Measurements from ENCODE around the gene LIN37.

The LIN37 gene

DNA sequence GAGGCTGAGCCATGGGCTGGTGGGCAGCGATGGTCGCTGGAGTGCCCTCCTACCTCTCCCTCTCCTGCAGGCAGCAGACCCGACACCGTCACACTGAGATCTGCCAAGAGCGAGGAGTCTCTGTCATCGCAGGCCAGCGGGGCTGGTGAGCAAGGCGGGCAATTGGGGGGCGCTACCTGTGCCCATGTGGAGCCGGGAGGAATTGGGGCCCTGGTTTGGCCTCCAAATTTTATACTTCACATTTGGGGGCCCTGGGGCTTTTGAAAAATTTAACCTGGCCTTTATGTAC, 36.9 kb downstream of the LIN37 start:
- no peak for ATAC-seq
- TF ChIP-seq, protein P1, sequence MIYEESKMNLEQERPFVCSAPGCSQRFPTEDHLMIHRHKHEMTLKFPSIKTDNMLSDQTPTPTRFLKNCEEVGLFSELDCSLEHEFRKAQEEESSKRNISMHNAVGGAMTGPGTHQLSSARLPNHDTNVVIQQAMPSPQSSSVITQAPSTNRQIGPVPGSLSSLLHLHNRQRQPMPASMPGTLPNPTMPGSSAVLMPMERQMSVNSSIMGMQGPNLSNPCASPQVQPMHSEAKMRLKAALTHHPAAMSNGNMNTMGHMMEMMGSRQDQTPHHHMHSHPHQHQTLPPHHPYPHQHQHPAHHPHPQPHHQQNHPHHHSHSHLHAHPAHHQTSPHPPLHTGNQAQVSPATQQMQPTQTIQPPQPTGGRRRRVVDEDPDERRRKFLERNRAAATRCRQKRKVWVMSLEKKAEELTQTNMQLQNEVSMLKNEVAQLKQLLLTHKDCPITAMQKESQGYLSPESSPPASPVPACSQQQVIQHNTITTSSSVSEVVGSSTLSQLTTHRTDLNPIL (CRISPR knock-in tag; IDR thresholded peaks at IDR 0.05; ENCODE audit: low read depth), result no peak
- TF ChIP-seq ZFP3 (CRISPR knock-in tag; IDR thresholded peaks at IDR 0.05) (no peak), ESRRG (CRISPR knock-in tag; IDR thresholded peaks at IDR 0.05) (no peak), RARB (CRISPR knock-in tag; IDR thresholded peaks at IDR 0.05) (no peak), GLIS3 (CRISPR knock-in tag; IDR thresholded peaks at IDR 0.05) (no peak), BACH2 (CRISPR knock-in tag; IDR thresholded peaks at IDR 0.05; ENCODE audit: borderline replicate concordance) (no peak), ZNF565 (CRISPR knock-in tag; conservative IDR thresholded peaks at IDR 0.05; ENCODE audit: low read depth) (no peak), TOX (CRISPR knock-in tag; IDR thresholded peaks at IDR 0.05; ENCODE audit: borderline replicate concordance) (no peak), ARNTL (CRISPR knock-in tag; IDR thresholded peaks at IDR 0.05; ENCODE audit: borderline replicate concordance, low read depth) (no peak), ZC3H10 (CRISPR knock-in tag; IDR thresholded peaks at IDR 0.05) (no peak), ISL1 (CRISPR knock-in tag; IDR thresholded peaks at IDR 0.05) (no peak), TCF4 (CRISPR knock-in tag; IDR thresholded peaks at IDR 0.05; ENCODE audit: borderline replicate concordance) (no peak), ZNF70 (CRISPR knock-in tag; IDR thresholded peaks at IDR 0.05) (no peak), ZFP30 (CRISPR knock-in tag; IDR thresholded peaks at IDR 0.05) (no peak), SNAI2 (CRISPR knock-in tag; IDR thresholded peaks at IDR 0.05) (no peak)
- TF ChIP-seq, protein P2, sequence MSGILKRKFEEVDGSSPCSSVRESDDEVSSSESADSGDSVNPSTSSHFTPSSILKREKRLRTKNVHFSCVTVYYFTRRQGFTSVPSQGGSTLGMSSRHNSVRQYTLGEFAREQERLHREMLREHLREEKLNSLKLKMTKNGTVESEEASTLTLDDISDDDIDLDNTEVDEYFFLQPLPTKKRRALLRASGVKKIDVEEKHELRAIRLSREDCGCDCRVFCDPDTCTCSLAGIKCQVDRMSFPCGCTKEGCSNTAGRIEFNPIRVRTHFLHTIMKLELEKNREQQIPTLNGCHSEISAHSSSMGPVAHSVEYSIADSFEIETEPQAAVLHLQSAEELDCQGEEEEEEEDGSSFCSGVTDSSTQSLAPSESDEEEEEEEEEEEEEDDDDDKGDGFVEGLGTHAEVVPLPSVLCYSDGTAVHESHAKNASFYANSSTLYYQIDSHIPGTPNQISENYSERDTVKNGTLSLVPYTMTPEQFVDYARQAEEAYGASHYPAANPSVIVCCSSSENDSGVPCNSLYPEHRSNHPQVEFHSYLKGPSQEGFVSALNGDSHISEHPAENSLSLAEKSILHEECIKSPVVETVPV (CRISPR knock-in tag; IDR thresholded peaks at IDR 0.05), result no peak
- TF ChIP-seq, protein P3, sequence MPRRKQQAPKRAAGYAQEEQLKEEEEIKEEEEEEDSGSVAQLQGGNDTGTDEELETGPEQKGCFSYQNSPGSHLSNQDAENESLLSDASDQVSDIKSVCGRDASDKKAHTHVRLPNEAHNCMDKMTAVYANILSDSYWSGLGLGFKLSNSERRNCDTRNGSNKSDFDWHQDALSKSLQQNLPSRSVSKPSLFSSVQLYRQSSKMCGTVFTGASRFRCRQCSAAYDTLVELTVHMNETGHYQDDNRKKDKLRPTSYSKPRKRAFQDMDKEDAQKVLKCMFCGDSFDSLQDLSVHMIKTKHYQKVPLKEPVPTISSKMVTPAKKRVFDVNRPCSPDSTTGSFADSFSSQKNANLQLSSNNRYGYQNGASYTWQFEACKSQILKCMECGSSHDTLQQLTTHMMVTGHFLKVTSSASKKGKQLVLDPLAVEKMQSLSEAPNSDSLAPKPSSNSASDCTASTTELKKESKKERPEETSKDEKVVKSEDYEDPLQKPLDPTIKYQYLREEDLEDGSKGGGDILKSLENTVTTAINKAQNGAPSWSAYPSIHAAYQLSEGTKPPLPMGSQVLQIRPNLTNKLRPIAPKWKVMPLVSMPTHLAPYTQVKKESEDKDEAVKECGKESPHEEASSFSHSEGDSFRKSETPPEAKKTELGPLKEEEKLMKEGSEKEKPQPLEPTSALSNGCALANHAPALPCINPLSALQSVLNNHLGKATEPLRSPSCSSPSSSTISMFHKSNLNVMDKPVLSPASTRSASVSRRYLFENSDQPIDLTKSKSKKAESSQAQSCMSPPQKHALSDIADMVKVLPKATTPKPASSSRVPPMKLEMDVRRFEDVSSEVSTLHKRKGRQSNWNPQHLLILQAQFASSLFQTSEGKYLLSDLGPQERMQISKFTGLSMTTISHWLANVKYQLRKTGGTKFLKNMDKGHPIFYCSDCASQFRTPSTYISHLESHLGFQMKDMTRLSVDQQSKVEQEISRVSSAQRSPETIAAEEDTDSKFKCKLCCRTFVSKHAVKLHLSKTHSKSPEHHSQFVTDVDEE (CRISPR knock-in tag; IDR thresholded peaks at IDR 0.05), result no peak
- TF ChIP-seq, protein P4, sequence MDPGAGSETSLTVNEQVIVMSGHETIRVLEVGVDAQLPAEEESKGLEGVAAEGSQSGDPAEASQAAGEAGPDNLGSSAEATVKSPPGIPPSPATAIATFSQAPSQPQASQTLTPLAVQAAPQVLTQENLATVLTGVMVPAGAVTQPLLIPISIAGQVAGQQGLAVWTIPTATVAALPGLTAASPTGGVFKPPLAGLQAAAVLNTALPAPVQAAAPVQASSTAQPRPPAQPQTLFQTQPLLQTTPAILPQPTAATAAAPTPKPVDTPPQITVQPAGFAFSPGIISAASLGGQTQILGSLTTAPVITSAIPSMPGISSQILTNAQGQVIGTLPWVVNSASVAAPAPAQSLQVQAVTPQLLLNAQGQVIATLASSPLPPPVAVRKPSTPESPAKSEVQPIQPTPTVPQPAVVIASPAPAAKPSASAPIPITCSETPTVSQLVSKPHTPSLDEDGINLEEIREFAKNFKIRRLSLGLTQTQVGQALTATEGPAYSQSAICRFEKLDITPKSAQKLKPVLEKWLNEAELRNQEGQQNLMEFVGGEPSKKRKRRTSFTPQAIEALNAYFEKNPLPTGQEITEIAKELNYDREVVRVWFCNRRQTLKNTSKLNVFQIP (CRISPR knock-in tag; IDR thresholded peaks at IDR 0.05; ENCODE audit: borderline replicate concordance, low read depth), result no peak

DNA sequence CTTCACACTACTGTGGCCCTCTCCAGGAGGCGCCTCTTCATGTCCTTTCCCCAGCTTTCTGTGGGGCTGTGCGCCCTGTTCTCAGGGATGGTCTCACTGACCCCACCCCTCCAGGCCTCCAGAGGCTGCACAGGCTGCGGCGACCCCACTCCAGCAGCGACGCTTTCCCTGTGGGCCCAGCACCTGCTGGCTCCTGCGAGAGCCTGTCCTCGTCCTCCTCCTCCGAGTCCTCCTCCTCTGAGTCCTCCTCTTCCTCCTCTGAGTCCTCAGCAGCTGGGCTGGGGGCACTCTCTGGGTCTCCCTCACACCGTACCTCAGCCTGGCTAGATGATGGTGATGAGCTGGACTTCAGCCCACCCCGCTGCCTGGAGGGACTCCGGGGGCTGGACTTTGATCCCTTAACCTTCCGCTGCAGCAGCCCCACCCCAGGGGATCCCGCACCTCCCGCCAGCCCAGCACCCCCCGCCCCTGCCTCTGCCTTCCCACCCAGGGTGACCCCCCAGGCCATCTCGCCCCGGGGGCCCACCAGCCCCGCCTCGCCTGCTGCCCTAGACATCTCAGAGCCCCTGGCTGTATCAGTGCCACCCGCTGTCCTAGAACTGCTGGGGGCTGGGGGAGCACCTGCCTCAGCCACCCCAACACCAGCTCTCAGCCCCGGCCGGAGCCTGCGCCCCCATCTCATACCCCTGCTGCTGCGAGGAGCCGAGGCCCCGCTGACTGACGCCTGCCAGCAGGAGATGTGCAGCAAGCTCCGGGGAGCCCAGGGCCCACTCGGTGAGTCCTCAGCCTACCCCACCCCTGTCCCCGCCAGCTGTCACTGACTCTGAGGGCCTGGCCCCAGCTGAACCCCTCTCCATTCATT, 38.2 kb downstream of the LIN37 start:
- no peak for ATAC-seq
- TF ChIP-seq, protein P4 (CRISPR knock-in tag; IDR thresholded peaks at IDR 0.05; ENCODE audit: borderline replicate concordance, low read depth), result no peak
- TF ChIP-seq TCF4 (CRISPR knock-in tag; IDR thresholded peaks at IDR 0.05; ENCODE audit: borderline replicate concordance) (no peak), SNAI2 (CRISPR knock-in tag; IDR thresholded peaks at IDR 0.05) (no peak), OSR1 (CRISPR knock-in tag; IDR thresholded peaks at IDR 0.05) (no peak), ZNF565 (CRISPR knock-in tag; conservative IDR thresholded peaks at IDR 0.05; ENCODE audit: low read depth) (no peak), ZC3H10 (CRISPR knock-in tag; IDR thresholded peaks at IDR 0.05) (no peak), ZFP3 (CRISPR knock-in tag; IDR thresholded peaks at IDR 0.05) (no peak), ESRRG (CRISPR knock-in tag; IDR thresholded peaks at IDR 0.05) (no peak)

DNA sequence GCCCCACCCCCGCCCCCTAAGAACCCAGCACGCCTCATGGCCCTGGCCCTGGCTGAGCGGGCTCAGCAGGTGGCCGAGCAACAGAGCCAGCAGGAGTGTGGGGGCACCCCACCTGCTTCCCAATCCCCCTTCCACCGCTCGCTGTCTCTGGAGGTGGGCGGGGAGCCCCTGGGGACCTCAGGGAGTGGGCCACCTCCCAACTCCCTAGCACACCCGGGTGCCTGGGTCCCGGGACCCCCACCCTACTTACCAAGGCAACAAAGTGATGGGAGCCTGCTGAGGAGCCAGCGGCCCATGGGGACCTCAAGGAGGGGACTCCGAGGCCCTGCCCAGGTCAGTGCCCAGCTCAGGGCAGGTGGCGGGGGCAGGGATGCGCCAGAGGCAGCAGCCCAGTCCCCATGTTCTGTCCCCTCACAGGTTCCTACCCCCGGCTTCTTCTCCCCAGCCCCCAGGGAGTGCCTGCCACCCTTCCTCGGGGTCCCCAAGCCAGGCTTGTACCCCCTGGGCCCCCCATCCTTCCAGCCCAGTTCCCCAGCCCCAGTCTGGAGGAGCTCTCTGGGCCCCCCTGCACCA, 38.9 kb downstream of the LIN37 start:
- TF ChIP-seq CSDC2 (CRISPR knock-in tag; IDR thresholded peaks at IDR 0.05) (no peak), SNAI2 (CRISPR knock-in tag; IDR thresholded peaks at IDR 0.05) (no peak), ESRRG (CRISPR knock-in tag; IDR thresholded peaks at IDR 0.05) (no peak), ARNTL (CRISPR knock-in tag; IDR thresholded peaks at IDR 0.05; ENCODE audit: borderline replicate concordance, low read depth) (no peak)
- TF ChIP-seq, protein P4 (CRISPR knock-in tag; IDR thresholded peaks at IDR 0.05; ENCODE audit: borderline replicate concordance, low read depth), result no peak
- ATAC-seq, result no peak
